GM11168 (cell line): Measurements from ENCODE around the gene INPP5B.
"Not testable (repeated sequence)": the region's sequence is repeated elsewhere in the genome, so short reads cannot be mapped to it uniquely, and the experiment has no call there.

ENCODE experiments used
- in situ Hi-C: fragments of 300-500 bp; cut with MboI; formaldehyde crosslinking; loops from one replicate; pipeline ENCODE4 v1.12.0; 2022; ENCODE audit warnings: low sequenced_read_pairs; ENCODE audit not compliant: unreplicated experiment

INPP5B gene

GRCh38 chr1:37948841-37949240 is 2.0 kb upstream of the INPP5B start:
- in situ Hi-C loops: no loop called here

GRCh38 chr1:37948166-37948565 is 1.3 kb upstream of the INPP5B start:
- in situ Hi-C loops: no loop called here

DNA sequence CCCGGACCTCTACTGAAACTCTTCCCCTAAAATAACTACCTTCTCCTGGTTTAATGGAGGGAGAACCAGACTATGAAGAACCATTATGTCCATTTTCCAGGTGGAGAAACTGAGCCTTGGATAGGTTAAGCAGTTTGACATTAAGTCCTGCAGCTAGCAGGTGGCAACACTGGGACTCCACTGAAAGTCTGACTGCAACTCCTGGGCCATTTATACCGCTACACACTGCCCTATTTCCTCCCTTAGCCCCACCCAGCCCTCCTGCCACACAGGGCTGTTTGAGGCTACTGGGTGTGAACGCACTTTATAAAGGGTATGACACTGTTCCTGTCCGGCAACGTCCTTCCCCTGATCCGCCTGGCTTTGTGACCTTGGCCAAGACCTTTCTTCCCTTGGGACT is 511 bp upstream of the INPP5B start:
- in situ Hi-C loops: no loop called here

DNA sequence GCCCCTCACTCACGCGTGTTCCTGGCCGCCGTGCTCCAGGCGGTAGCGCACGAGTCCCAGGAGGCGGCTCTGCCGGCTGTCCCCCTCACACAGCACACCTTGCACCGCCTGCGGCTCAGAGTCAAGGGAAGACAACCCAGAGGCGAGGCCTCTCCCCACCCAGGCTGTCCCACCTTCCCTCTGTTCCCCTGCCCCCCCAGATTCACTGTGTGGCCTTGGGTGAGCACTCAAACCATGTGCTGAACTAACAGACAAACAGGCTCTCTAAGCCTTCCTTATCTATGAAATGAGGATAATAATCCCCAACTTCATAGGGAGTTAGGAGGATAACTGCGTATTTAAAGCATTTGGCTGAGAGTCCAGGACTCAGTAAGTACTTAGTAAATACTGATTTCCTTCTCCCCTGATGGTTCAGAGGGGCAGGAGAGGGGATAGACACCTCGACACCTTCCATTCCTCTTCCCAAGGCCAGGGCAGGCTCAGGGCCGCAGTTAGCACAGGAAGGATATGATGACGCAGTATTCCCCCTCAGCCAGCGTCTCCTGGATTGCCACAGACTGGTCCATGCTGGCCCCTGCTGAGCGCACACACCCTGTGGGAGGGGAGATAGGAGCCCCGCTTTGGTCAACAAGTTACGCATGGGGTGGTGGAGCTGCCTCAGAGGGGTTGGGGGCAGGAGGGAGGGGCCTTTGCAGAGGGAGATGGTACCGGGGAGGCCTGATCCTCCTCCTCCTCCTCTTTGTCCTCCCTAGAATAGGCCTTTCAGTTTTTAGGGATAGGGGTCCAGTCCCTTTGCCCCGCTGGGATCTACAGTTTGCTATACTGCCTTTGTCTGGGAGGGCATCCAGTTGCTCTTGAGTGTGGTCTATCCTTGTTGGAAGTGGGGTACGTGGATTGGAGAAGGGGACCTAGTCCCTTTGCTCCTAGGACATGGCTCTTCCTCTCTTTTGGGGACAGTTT is 830 bp downstream of the INPP5B start:
- in situ Hi-C loops: no loop called here

DNA sequence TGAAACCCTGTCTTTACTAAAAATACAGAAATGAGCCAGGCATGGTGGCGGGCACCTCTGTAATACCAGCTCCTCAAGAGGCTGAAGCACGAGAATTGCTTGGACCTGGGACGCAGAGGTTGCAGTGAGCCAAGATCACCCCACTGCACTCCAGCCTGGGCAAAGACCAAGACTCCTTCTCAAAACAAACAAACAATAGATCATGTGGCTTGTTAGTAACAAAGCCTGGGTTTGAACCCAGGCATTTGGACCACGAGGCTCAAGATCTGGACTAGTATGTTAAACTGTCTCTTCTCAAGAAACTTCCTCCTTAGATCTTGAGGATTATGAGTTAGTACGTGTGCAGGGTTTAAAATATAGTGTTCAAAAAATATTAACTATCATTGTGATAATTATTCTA is 1.6 kb downstream of the INPP5B start:
- in situ Hi-C loops: no loop called here

DNA sequence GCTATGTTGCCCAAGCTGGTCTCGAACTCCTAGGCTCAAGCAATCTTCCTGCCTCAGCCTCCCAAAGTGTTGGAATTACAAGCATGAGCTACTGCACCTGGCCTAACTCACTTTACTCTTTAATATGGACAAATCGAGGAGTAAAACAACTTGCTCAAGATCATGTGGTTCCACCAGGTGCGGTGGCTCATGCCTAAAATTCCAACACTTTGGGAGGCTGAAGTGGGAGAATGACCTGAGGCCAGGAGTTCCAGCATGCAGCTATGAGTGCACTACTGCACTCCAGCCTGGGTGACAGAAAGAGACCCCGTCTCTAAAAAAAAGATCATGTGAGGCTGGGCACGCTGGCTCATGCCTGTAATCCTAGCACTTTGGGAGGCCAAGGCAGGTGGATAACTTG is 2.0 kb downstream of the INPP5B start:
- in situ Hi-C loops: no loop called here

DNA sequence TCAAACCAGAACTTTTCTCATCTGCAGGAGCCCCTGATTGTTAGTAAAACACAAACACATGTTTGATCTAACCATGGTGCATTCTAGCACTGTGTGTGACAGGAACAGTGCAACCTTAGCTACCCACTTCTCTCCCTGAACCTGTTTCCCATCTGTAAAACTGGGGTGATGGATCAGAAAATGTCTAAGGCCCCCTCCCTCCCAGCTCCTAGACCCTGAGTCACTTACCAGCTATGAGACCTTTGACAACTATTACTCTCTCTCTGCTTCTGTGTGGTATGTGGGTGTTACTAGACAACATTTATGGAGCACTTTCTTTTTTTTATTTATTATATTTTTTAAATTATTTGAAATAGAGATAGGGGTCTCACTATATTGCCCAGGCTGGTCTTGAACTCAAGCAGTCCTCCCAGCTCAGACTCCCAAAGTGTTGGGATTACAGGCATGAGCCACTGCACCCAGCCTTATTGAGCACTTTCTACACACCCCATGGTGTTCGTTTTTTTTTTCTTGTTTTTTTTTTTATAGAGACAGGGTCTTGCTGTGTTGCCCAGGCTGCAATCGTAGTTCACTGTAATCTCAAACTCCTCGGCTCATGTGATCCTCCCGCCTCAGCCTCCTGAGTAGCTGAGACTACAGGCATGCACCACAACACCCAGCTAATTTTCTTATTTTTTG is 2.6 kb downstream of the INPP5B start:
- in situ Hi-C loops: no loop called here

GRCh38 chr1:37940299-37940947 is 6.4 kb downstream of the INPP5B start:
- in situ Hi-C loops: no loop called here

DNA sequence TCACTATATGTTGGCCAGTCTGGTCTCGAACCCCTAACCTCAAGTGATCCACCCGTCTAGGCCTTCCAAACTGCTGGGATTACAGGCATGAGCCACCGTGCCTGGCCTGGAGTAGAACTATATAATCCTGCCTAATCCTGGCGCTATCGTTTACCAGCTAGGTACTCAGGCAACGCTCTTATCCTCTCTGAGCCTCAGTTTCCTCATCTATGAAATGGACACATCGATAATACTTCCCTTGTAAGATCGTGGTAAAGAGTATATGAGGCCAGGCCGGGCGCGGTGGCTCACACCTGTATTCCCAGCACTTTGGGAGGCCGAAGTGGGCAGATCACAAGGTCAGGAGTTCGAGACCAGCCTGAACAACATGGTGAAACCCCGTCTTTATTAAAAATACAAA is 10.1 kb downstream of the INPP5B start:
- in situ Hi-C loops: not testable (repeated sequence)

DNA sequence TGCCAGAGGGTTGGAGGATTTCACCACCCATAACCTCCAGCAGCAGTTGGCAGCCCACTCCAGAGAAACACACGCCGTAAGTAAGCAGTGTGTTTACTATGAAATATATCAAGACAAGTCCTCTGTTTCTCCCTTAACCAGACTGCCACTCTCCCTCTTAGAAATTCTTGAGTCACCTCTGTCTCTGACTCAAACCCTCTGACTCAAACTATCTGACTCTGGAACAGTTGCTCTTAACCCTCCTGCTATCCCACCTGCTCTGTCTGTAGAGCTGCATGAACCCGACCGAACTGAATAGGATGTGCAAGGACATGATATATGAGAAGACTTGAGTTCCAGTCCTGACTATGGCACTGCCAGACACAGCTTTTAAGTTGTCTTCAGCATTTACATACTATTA is 14.1 kb downstream of the INPP5B start:
- in situ Hi-C loops: no loop called here

- in situ Hi-C loops: no loop called here
These were observed 15.3 kb downstream of the INPP5B start for GRCh38 chr1:37931361-37932158.

GRCh38 chr1:37931102-37931360 is 15.8 kb downstream of the INPP5B start:
- in situ Hi-C loops: no loop called here

DNA sequence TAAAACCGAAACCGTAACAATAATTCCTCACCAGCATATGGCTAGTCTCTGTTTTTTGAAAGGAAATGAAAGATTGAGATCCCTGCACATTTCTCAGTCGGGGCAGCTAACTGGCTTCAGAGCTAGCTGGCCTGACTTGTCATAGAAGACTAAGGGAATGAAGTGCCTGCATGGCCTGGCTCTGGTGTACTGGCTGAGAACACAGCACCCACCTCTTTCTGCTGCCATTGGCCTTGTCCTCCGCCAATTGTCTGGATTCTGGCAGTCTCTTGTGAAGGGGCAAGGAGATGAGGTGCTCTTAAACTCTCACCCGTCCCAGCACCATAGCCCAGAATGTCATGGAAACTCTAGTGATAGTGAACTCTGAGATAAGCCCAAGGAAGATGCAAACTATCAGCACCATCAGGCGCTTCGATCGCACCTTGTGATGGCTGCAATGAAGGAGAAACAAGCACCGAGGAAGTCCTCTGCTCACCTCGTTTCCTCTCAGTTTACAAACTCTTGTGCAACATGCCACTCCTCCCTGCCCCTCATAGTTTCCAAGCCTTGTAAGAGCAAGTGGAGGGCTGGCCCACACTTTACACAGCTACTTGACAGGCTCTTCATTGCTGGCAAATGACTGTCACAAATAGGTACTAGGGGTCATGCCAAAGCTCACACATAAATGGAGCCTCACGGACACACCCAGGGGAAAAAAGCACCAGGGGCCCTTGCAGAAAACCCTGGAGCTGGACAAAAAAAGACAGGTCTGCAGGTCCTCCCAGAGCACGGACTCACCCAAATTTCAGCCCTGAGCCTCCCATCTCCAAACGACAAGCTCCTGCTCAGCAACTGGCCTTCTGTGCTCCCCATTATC is 16.4 kb downstream of the INPP5B start:
- in situ Hi-C loops: no loop called here

DNA sequence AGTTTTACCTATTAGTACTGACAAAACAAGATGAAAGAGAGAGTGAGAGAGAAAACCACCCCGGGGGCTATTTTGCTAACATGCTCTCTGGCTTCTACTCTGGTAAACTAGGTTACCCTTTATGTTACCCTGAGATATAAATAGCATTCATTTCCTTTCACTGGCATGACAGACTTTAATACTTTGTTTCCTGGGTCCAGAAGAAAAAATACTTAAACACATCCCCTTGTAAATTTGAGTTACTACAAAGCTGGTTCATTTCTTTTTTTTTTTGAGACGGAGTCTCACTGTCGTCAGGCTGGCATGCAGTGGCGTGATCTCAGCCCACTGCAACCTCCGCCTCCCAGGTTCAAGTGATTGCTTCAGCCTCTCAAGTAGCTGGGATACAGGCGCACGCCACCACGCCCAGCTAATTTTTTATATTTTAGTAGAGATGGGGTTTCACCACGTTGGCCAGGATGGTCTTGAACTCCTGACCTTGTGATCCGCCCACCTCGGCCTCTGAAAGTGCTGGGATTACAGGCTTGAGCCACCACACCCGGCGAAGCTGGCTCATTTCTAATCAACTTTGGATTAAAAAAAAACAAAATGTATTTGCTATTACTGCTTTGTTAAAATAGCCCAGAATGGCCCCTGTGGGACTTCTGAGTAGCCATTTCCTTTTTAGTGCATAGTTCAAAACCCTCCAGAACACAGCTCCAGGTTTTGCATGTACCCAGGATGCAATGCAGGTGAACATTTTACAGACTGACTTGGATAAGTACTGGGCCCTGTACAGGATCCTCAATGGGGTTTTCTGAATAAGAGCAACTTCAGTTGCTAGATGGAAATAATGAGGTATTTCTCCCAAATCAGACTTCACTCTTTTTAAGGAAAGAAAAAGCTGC is 20.6 kb downstream of the INPP5B start:
- in situ Hi-C loops: no loop called here

GRCh38 chr1:37925316-37925715 is 21.5 kb downstream of the INPP5B start:
- in situ Hi-C loops: no loop called here

DNA sequence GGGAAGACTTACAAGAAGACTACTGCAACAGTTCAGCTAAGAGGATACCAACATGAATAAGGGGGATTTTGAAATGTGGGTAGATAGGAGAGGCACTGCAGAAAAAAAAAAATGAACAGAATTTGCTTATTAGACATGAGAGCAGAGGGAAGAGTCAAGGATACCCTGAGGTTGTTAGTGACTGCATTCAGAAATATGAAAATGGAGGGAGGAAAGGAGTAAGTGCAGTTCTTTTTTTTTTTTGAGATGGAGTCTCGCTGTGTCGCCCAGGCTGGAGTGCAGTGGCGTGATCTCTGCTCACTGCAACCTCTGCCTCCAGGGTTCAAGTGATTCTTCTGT is 23.3 kb downstream of the INPP5B start:
- in situ Hi-C loops: no loop called here

DNA sequence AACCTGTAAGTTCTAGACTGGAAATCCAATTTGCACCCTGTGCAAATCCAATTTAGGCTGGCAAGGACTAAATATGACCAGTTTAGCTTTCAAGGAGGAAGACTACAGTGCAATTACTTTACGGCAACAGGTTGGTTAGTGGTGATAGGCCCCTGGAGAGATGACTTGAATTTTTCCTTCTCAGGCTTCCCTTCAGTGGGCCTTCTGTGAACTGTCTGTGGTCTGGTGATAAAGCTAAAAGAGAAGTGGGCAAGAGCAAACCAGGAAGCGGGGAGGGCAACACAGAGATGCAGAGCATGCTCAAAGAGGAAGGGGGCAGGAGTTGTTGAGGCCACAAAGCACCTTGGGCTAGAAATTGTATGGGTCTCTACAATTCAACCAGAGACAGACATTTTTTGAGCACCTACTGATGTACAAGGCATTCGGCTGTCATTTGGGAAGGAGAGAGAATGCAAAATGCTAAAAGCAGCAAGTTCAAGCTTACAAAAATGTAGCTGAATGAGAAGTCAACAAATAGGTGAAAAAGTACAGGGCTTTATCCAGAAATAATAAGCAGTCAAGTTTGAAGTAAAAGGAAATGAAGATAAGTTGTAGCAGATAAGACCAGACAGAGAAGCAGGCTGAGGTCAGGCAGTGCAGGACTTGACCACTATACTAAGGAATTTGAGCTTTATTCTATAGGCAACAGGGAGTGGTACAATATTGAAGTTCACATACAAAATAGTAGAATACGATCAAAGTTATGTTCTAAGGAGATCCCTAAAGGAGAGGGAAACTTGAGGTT is 23.9 kb downstream of the INPP5B start:
- in situ Hi-C loops: no loop called here

DNA sequence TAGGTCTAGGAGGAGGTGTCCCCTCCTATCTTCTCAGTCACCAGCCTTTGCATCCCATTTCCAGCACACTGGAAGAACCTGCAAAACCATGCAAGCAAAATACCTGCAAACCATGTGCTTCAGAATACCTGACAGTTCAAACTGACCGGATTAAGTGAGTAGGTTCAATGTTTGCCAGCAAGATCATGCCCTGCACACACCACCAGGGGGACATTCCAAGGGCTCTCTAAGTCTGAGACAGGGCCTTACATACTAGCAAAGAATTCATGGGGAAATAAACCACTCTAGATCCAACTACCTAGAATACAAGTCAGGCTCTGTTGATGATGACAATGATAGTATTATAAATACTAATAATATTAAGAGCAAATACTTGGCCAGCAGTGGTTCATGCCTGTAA is 27.6 kb downstream of the INPP5B start:
- in situ Hi-C loops: no loop called here
